NB4 (cell line): Measurements from ENCODE around the gene PLEKHA6.

ENCODE experiments used
- DNase-seq: peaks from one replicate; pipeline ENCODE4 v3.0.0; 2010; ENCODE audit warnings: low read depth
- H3K4me3 ChIP-seq: one replicate; pipeline ENCODE4 v1.5.1; 2011; ENCODE audit warnings: mild to moderate bottlenecking, low read depth, low read length, moderate library complexity
- CTCF ChIP-seq: IDR thresholded peaks from one replicate; pipeline ENCODE4 v1.5.1; 2012; ENCODE audit warnings: low read depth, low read length
- MAX ChIP-seq: IDR thresholded peaks from 2 replicates; pipeline ENCODE4 v1.6.1; 2011; ENCODE audit warnings: low read depth, low read length
- MYC ChIP-seq: IDR thresholded peaks from 2 replicates; pipeline ENCODE4 v1.6.1; 2011; ENCODE audit warnings: low read depth, low read length
- POLR2A ChIP-seq: IDR thresholded peaks from 2 replicates; pipeline ENCODE4 v1.6.1; 2011; ENCODE audit warnings: mild to moderate bottlenecking; ENCODE audit not compliant: insufficient read length; ENCODE audit errors: extremely low read depth

PLEKHA6 gene

GRCh38 chr1:204262506-204263253, 97.0 kb downstream of the PLEKHA6 start:
- no peak for DNase-seq
- no peak overlapping the region for H3K4me3 ChIP-seq
- TF ChIP-seq CTCF (no peak), POLR2A (no peak), MAX (no peak), MYC (no peak)

- no peak for DNase-seq
- H3K4me3 ChIP-seq = no peak overlapping the region
- TF ChIP-seq MAX = no peak
Observed at GRCh38 chr1:204261746-204262505, 97.8 kb downstream of the PLEKHA6 start.

- TF ChIP-seq MYC (no peak), CTCF (no peak), MAX (no peak), POLR2A (no peak)
- no peak for DNase-seq
- H3K4me3 ChIP-seq = no peak overlapping the region
Observed at GRCh38 chr1:204261266-204261665, 98.5 kb downstream of the PLEKHA6 start.

GRCh38 chr1:204260601-204261197, 99.0 kb downstream of the PLEKHA6 start:
- TF ChIP-seq MYC (no peak), CTCF (no peak), MAX (no peak)
- H3K4me3 ChIP-seq = no peak overlapping the region
- DNase-seq = no peak

GRCh38 chr1:204259782-204260181, 99.9 kb downstream of the PLEKHA6 start:
- H3K4me3 ChIP-seq = no peak overlapping the region
- no peak for DNase-seq
- TF ChIP-seq MAX = no peak
- TF ChIP-seq CTCF = no peak
- no peak for TF ChIP-seq POLR2A

- H3K4me3 ChIP-seq = no peak overlapping the region
- no peak for TF ChIP-seq MYC
- no peak for TF ChIP-seq MAX
- no peak for TF ChIP-seq POLR2A
- no peak for TF ChIP-seq CTCF
- DNase-seq = no peak
Observed at GRCh38 chr1:204259196-204259595, 100.5 kb downstream of the PLEKHA6 start.
